SU-DHL-6 (cell line): ENCODE data around the gene MYCBPAP.

Experiments used
- H2AFZ ChIP-seq: fragments of 200-600 bp; sonication (generic); 2 replicates; pipeline ENCODE4 v1.6.1; 2014; ENCODE audit warnings: low read depth, mild to moderate bottlenecking, moderate library complexity, mixed read lengths, antibody characterized with exemption, low read length; ENCODE audit not compliant: severe bottlenecking
- H3F3A ChIP-seq: fragments of 200-600 bp; shearing (Covaris generic); 2 replicates; pipeline ENCODE4 v1.6.0; 2016; ENCODE audit warnings: antibody characterized with exemption, mild to moderate bottlenecking; ENCODE audit not compliant: insufficient read depth
- H3K27ac ChIP-seq: fragments of 200-600 bp; sonication (generic); 2 replicates; pipeline ENCODE4 v1.5.1; 2016; ENCODE audit warnings: low read depth, mild to moderate bottlenecking, low read length, moderate library complexity, mixed read lengths
- H3K27me3 ChIP-seq: fragments of 200-600 bp; sonication (generic), shearing (Covaris generic); 2 replicates; pipeline ENCODE4 v1.6.0; 2014; ENCODE audit warnings: mild to moderate bottlenecking, low read length
- H3K36me3 ChIP-seq: fragments of 200-600 bp; sonication (generic); 2 replicates; pipeline ENCODE4 v1.6.1; 2014; ENCODE audit warnings: mild to moderate bottlenecking, low read length, mixed read lengths
- H3K4me2 ChIP-seq: fragments of 300-600, 200-600 bp; shearing (Covaris generic), sonication (generic); 2 replicates; pipeline ENCODE4 v1.6.0; 2014; ENCODE audit warnings: low read length, low read depth, mild to moderate bottlenecking; ENCODE audit not compliant: poor library complexity, severe bottlenecking
- H3K4me3 ChIP-seq: fragments of 200-600 bp; sonication (generic); 2 replicates; pipeline ENCODE4 v1.5.1; 2014; ENCODE audit warnings: antibody characterized with exemption, low read length, mild to moderate bottlenecking, mixed read lengths; ENCODE audit not compliant: insufficient read depth, poor library complexity, severe bottlenecking
- H3K79me2 ChIP-seq: fragments of 200-600 bp; sonication (generic); 2 replicates; pipeline ENCODE4 v1.6.1; 2014; ENCODE audit warnings: mild to moderate bottlenecking, low read length, moderate library complexity; ENCODE audit not compliant: insufficient read depth
- H3K9ac ChIP-seq: fragments of 200-600 bp; sonication (generic); 2 replicates; pipeline ENCODE4 v1.7.0; 2014; ENCODE audit warnings: mild to moderate bottlenecking, low read length
- H3K9me2 ChIP-seq: fragments of 200-600 bp; sonication (generic); replicated peaks from 2 replicates; pipeline ENCODE4 v1.6.1; 2014; ENCODE audit warnings: low read length; ENCODE audit not compliant: insufficient read depth
- H3K9me3 ChIP-seq: fragments of 200-600 bp; sonication (generic); 2 replicates; pipeline ENCODE4 v1.6.1; 2014; ENCODE audit warnings: low read length, mixed read lengths; ENCODE audit not compliant: insufficient read depth
- H4K20me1 ChIP-seq: fragments of 200-600 bp; sonication (generic); 2 replicates; pipeline ENCODE4 v1.6.1; 2014; ENCODE audit warnings: low read depth, mild to moderate bottlenecking, antibody characterized with exemption, low read length, moderate library complexity, mixed read lengths
- CTCF ChIP-seq: fragments of 200-600 bp; sonication (generic); IDR thresholded peaks from one replicate; pipeline ENCODE4 v1.5.1; 2017; ENCODE audit warnings: antibody characterized with exemption, mild to moderate bottlenecking, low read length, moderate library complexity; ENCODE audit not compliant: insufficient read depth, poor library complexity, severe bottlenecking
- EZH2phosphoT487 ChIP-seq: fragments of 200-600 bp; sonication (generic), shearing (Covaris generic); conservative IDR thresholded peaks from 2 replicates; pipeline ENCODE4 v1.6.1; 2018; ENCODE audit warnings: mild to moderate bottlenecking, antibody characterized with exemption, low read length, moderate library complexity, mixed read lengths

Gene MYCBPAP

GRCh38 chr17:50483266-50483665, 25.0 kb upstream of the MYCBPAP start:
- H3K4me2 ChIP-seq: no peak overlapping the region
- no peak overlapping the region for H3K27ac ChIP-seq
- H4K20me1 ChIP-seq: no peaks in the 10 kb centered on the region

GRCh38 chr17:50484386-50485155, 23.7 kb upstream of the MYCBPAP start:
- Histone ChIP-seq H3K9me2 (no peaks in the 10 kb centered on the region), H3K9ac (no peak overlapping the region), H4K20me1 (no peaks in the 10 kb centered on the region), H3K4me3 (no peak overlapping the region), H3K36me3 (no peaks in the 10 kb centered on the region), H3K27ac (no peak overlapping the region), H2AFZ (no peak overlapping the region), H3F3A (peaks cover 16% of the 10 kb centered on the region; the same call in 1 of the 2 replicates), H3K4me2 (no peak overlapping the region), H3K79me2 (no peaks in the 10 kb centered on the region), H3K27me3 (no peaks in the 10 kb centered on the region), H3K9me3 (no peaks in the 10 kb centered on the region)
- no peak for TF ChIP-seq EZH2phosphoT487
- no peak for TF ChIP-seq CTCF

More at GRCh38 chr17:50483266-50483665, 25.0 kb upstream of the MYCBPAP start:
- Histone ChIP-seq H3K4me3 (no peak overlapping the region), H3K9me3 (no peaks in the 10 kb centered on the region), H3K9ac (no peak overlapping the region), H3K79me2 (no peaks in the 10 kb centered on the region), H3K27me3 (no peaks in the 10 kb centered on the region), H3K36me3 (no peaks in the 10 kb centered on the region), H2AFZ (no peak overlapping the region), H3K9me2 (no peaks in the 10 kb centered on the region), H3F3A (peaks cover 21% of the 10 kb centered on the region)
- TF ChIP-seq EZH2phosphoT487 (no peak), CTCF (no peak)

GRCh38 chr17:50487213-50488096, 20.8 kb upstream of the MYCBPAP start:
- TF ChIP-seq CTCF: no peak
- TF ChIP-seq EZH2phosphoT487: no peak
- no peaks in the 10 kb centered on the region for H3K79me2 ChIP-seq
- no peak overlapping the region for H3K9ac ChIP-seq
- no peak overlapping the region for H3K4me3 ChIP-seq
- no peak overlapping the region for H3K27ac ChIP-seq
- H3K27me3 ChIP-seq: no peaks in the 10 kb centered on the region
- no peak overlapping the region for H2AFZ ChIP-seq
- no peaks in the 10 kb centered on the region for H3K9me3 ChIP-seq
- no peaks in the 10 kb centered on the region for H3K36me3 ChIP-seq
- no peak overlapping the region for H3K4me2 ChIP-seq
- no peaks in the 10 kb centered on the region for H4K20me1 ChIP-seq
- no peaks in the 10 kb centered on the region for H3K9me2 ChIP-seq
- H3F3A ChIP-seq: no peaks in the 10 kb centered on the region
